ENCODE data around the gene GLIS2.

The GLIS2 gene

GRCh38 chr16:4376893-4377572, 61.2 kb downstream of the GLIS2 start:
- H3K9ac ChIP-seq (ENCODE audit: low read depth, low read length, poor library complexity, severe bottlenecking), result no peak overlapping the region
- H3K79me2 ChIP-seq (ENCODE audit: insufficient read depth, low read length), result no peaks in the 10 kb centered on the region
- no peak overlapping the region for H3K4me2 ChIP-seq (ENCODE audit: low read depth, low read length, poor library complexity, severe bottlenecking)
- no peak overlapping the region for H2AFZ ChIP-seq (ENCODE audit: low read length)
- no peak overlapping the region for H3K4me3 ChIP-seq (ENCODE audit: low read length, poor library complexity, severe bottlenecking)
- H3K9me2 ChIP-seq (replicated peaks; ENCODE audit: low read depth, low read length), result no peaks in the 10 kb centered on the region
- no peaks in the 10 kb centered on the region for H4K20me1 ChIP-seq (ENCODE audit: insufficient read depth, low read length, poor library complexity, severe bottlenecking)
- no peaks in the 10 kb centered on the region for H3K4me1 ChIP-seq (ENCODE audit: insufficient read depth, low read length, poor library complexity, severe bottlenecking)
- no peaks in the 10 kb centered on the region for H3F3A ChIP-seq (ENCODE audit: low read depth)
- H3K27me3 ChIP-seq (ENCODE audit: insufficient read depth, low read length, poor library complexity, severe bottlenecking), result no peaks in the 10 kb centered on the region
- TF ChIP-seq CTCF (conservative IDR thresholded peaks at IDR 0.05; ENCODE audit: low read length) (no peak), EZH2phosphoT487 (IDR thresholded peaks at IDR 0.05; ENCODE audit: borderline replicate concordance) (no peak)
- H3K9me3 ChIP-seq (ENCODE audit: insufficient read depth, low read depth, low read length), result no peaks in the 10 kb centered on the region
- no peaks in the 10 kb centered on the region for H3K36me3 ChIP-seq (ENCODE audit: insufficient read depth, low read length)

- H3K27me3 ChIP-seq (ENCODE audit: insufficient read depth, low read length, poor library complexity, severe bottlenecking), result no peaks in the 10 kb centered on the region
- no peaks in the 10 kb centered on the region for H3K9me2 ChIP-seq (replicated peaks; ENCODE audit: low read depth, low read length)
- no peak overlapping the region for H3K4me2 ChIP-seq (ENCODE audit: low read depth, low read length, poor library complexity, severe bottlenecking)
- no peak overlapping the region for H3K9ac ChIP-seq (ENCODE audit: low read depth, low read length, poor library complexity, severe bottlenecking)
- no peaks in the 10 kb centered on the region for H3K79me2 ChIP-seq (ENCODE audit: insufficient read depth, low read length)
- no peak overlapping the region for H3K4me3 ChIP-seq (ENCODE audit: low read length, poor library complexity, severe bottlenecking)
- H3K4me1 ChIP-seq (ENCODE audit: insufficient read depth, low read length, poor library complexity, severe bottlenecking), result no peaks in the 10 kb centered on the region
- H3K9me3 ChIP-seq (ENCODE audit: insufficient read depth, low read depth, low read length), result no peaks in the 10 kb centered on the region
- no peaks in the 10 kb centered on the region for H4K20me1 ChIP-seq (ENCODE audit: insufficient read depth, low read length, poor library complexity, severe bottlenecking)
- no peak overlapping the region for H2AFZ ChIP-seq (ENCODE audit: low read length)
- no peaks in the 10 kb centered on the region for H3F3A ChIP-seq (ENCODE audit: low read depth)
- no peaks in the 10 kb centered on the region for H3K36me3 ChIP-seq (ENCODE audit: insufficient read depth, low read length)
- TF ChIP-seq EZH2phosphoT487 (IDR thresholded peaks at IDR 0.05; ENCODE audit: borderline replicate concordance) (no peak), CTCF (conservative IDR thresholded peaks at IDR 0.05; ENCODE audit: low read length) (no peak)
Observed at GRCh38 chr16:4377573-4378154, 61.8 kb downstream of the GLIS2 start.

- no peaks in the 10 kb centered on the region for H3K9me2 ChIP-seq (replicated peaks; ENCODE audit: low read depth, low read length)
- H3K4me2 ChIP-seq (ENCODE audit: low read depth, low read length, poor library complexity, severe bottlenecking), result no peak overlapping the region
- H3K9ac ChIP-seq (ENCODE audit: low read depth, low read length, poor library complexity, severe bottlenecking), result no peak overlapping the region
- H3K79me2 ChIP-seq (ENCODE audit: insufficient read depth, low read length), result no peaks in the 10 kb centered on the region
- no peaks in the 10 kb centered on the region for H3K4me1 ChIP-seq (ENCODE audit: insufficient read depth, low read length, poor library complexity, severe bottlenecking)
- H3K36me3 ChIP-seq (ENCODE audit: insufficient read depth, low read length), result no peaks in the 10 kb centered on the region
- H3F3A ChIP-seq (ENCODE audit: low read depth), result no peaks in the 10 kb centered on the region
- no peaks in the 10 kb centered on the region for H3K9me3 ChIP-seq (ENCODE audit: insufficient read depth, low read depth, low read length)
- no peak overlapping the region for H3K4me3 ChIP-seq (ENCODE audit: low read length, poor library complexity, severe bottlenecking)
- H4K20me1 ChIP-seq (ENCODE audit: insufficient read depth, low read length, poor library complexity, severe bottlenecking), result no peaks in the 10 kb centered on the region
- TF ChIP-seq CTCF (conservative IDR thresholded peaks at IDR 0.05; ENCODE audit: low read length) (no peak), EZH2phosphoT487 (IDR thresholded peaks at IDR 0.05; ENCODE audit: borderline replicate concordance) (no peak)
- H2AFZ ChIP-seq (ENCODE audit: low read length), result no peak overlapping the region
- H3K27me3 ChIP-seq (ENCODE audit: insufficient read depth, low read length, poor library complexity, severe bottlenecking), result no peaks in the 10 kb centered on the region
Observed at GRCh38 chr16:4378161-4378666, 62.3 kb downstream of the GLIS2 start.

Data from Loucy (cell line).